ENCODE results near the gene PCARE.
A peak's percentile ranks its signal among the peaks of the same experiment; 100 is the strongest.

- TF ChIP-seq CEBPB (IDR thresholded peaks at IDR 0.05) (peak; percentile 80), RAD21 (IDR thresholded peaks at IDR 0.05; ENCODE audit: low read depth) (no peak), EP300 (IDR thresholded peaks at IDR 0.05; ENCODE audit: borderline replicate concordance) (no peak), ZBTB7A (IDR thresholded peaks at IDR 0.05; ENCODE audit: low read depth) (no peak), USF1 (IDR thresholded peaks at IDR 0.05) (no peak), YY1 (IDR thresholded peaks at IDR 0.05; ENCODE audit: low read depth) (no peak), REST (IDR thresholded peaks at IDR 0.05; ENCODE audit: low read depth) (no peak)
Observed at GRCh38 chr2:29063646-29064345, 10.5 kb downstream of the PCARE start.

Data from Ishikawa (cell line).